B cell (primary cell): Measurements from ENCODE around the gene ADCY3. TPM values are rescaled to one million over a fixed set of nuclear protein-coding genes. Genes with fewer than 3 reads are reported as not detected.

Experiments used
- ATAC-seq: fragments of 200-7000 bp; cut with Tn5 transposase; one replicate; pipeline ENCODE4 v1.10.0; 2021; ENCODE audit warnings: low read depth, mild to moderate bottlenecking, moderate number of reproducible peaks, moderate library complexity
- CTCF ChIA-PET: fragments of 350-600 bp; sonication (Branson Sonifier 250); formaldehyde crosslinking; loops from one replicate; lab custom pipeline; 2021; ENCODE audit warnings: antibody characterized with exemption, inconsistent platforms; lab: Charles Lee
- POLR2A ChIA-PET: fragments of 350-600 bp; sonication (Branson Sonifier 250); formaldehyde crosslinking; loops from one replicate; lab custom pipeline; 2021; ENCODE audit warnings: antibody characterized with exemption; lab: Charles Lee
- DNase-seq: peaks from one replicate; pipeline ENCODE4 v3.0.0; 2013
- H2AFZ ChIP-seq: 2 replicates; pipeline ENCODE4 v1.6.1; 2012; ENCODE audit warnings: mild to moderate bottlenecking, low read depth, low read length; ENCODE audit not compliant: insufficient read depth, poor library complexity, severe bottlenecking
- H3K27ac ChIP-seq, 2 donors: 1 replicate in 1 of 2; 2 replicates in 1 of 2; pipeline ENCODE4 v1.5.1; 2012 to 2013; ENCODE audit warnings: low read length in 2 of 2, mild to moderate bottlenecking in 2 of 2, moderate library complexity in 1 of 2
- H3K27me3 ChIP-seq, 4 experiments: fragments of 200-600 bp in 1 of 4; sonication (generic) in 1 of 4; replicated peaks in 1 of 4; 1 replicate in 2 of 4; 2 replicates in 2 of 4; pipeline versions ENCODE4 v1.6.1 to v1.7.0; 2013 to 2016; ENCODE audit warnings: low read length in 3 of 4, mild to moderate bottlenecking in 2 of 4, mixed read lengths in 1 of 4, moderate library complexity in 1 of 4; ENCODE audit not compliant: insufficient read depth in 4 of 4, control insufficient read depth in 3 of 4; ENCODE audit errors: control extremely low read depth in 1 of 4
- H3K36me3 ChIP-seq, 2 experiments: replicated peaks in 1 of 2; 1 replicate in 1 of 2; 2 replicates in 1 of 2; pipeline versions ENCODE4 v1.6.1 to v1.7.1; 2013; ENCODE audit warnings: low read length in 1 of 2; ENCODE audit not compliant: insufficient read depth in 2 of 2, control insufficient read depth in 1 of 2; ENCODE audit errors: control extremely low read depth in 1 of 2, extremely low read depth in 1 of 2
- H3K4me1 ChIP-seq, 2 donors: fragments of 200-600 bp in 1 of 2; sonication (generic) in 1 of 2; 1 replicate in 1 of 2; 2 replicates in 1 of 2; pipeline versions ENCODE4 v1.5.1 to v1.6.1; 2013 to 2017; ENCODE audit warnings: low read length in 2 of 2; ENCODE audit not compliant: control insufficient read depth in 2 of 2, insufficient read depth in 2 of 2
- H3K4me2 ChIP-seq: replicated peaks from 2 replicates; pipeline ENCODE3; 2012; ENCODE audit warnings: mild to moderate bottlenecking, low read depth, low read length; ENCODE audit not compliant: poor library complexity, severe bottlenecking
- H3K4me3 ChIP-seq, 5 experiments: fragments of 200-600 bp in 1 of 5; sonication (generic) in 1 of 5; 1 replicate in 3 of 5; 2 replicates in 2 of 5; pipeline versions ENCODE4 v1.5.1 to v1.7.0; 2011 to 2016; ENCODE audit warnings: low read length in 4 of 5, mild to moderate bottlenecking in 4 of 5, low read depth in 2 of 5, control low read depth in 1 of 5, moderate library complexity in 1 of 5; ENCODE audit not compliant: insufficient read depth in 1 of 5; ENCODE audit errors: control extremely low read depth in 1 of 5, extremely low read depth in 1 of 5
- H3K79me2 ChIP-seq: fragments of 200-600 bp; sonication (generic); one replicate; pipeline ENCODE4 v1.6.0; 2016; ENCODE audit warnings: low read length; ENCODE audit not compliant: control insufficient read depth, insufficient read depth
- H3K9ac ChIP-seq: fragments of 200-600 bp; sonication (generic); 2 replicates; pipeline ENCODE4 v1.6.1; 2017; ENCODE audit warnings: mild to moderate bottlenecking, low read length, moderate library complexity
- H3K9me3 ChIP-seq, 3 donors: one replicate each; pipeline versions ENCODE4 v1.6.1 to v1.7.1; 2013; ENCODE audit warnings: low read length in 2 of 3; ENCODE audit not compliant: control insufficient read depth in 2 of 3, insufficient read depth in 1 of 3; ENCODE audit errors: control extremely low read depth in 1 of 3
- H4K20me1 ChIP-seq: 2 replicates; pipeline ENCODE4 v1.6.0; 2012; ENCODE audit warnings: mild to moderate bottlenecking, low read length; ENCODE audit not compliant: insufficient read depth, control insufficient read depth, poor library complexity, severe bottlenecking
- H3K27ac Mint-ChIP-seq: one replicate; pipeline ENCODE4 v1.8.0; 2021; ENCODE audit warnings: mixed read lengths
- H3K27me3 Mint-ChIP-seq: one replicate; pipeline ENCODE4 v1.8.0; 2021; ENCODE audit warnings: mixed read lengths
- H3K4me1 Mint-ChIP-seq: one replicate; pipeline ENCODE4 v1.8.0; 2021; ENCODE audit warnings: mixed read lengths
- H3K4me3 Mint-ChIP-seq: one replicate; pipeline ENCODE4 v1.8.0; 2021; ENCODE audit warnings: mixed read lengths
- H3K9me3 Mint-ChIP-seq: one replicate; pipeline ENCODE4 v1.8.0; 2022; ENCODE audit warnings: mixed read lengths; ENCODE audit not compliant: insufficient read depth
- EZH2 ChIP-seq: IDR thresholded peaks from 2 replicates; pipeline ENCODE4 v1.6.1; 2012; ENCODE audit warnings: borderline replicate concordance, low read depth, mild to moderate bottlenecking, moderate library complexity, low read length; ENCODE audit not compliant: insufficient read depth, poor library complexity, severe bottlenecking
- WGBS: methylation state at CpG from one replicate; pipeline ENCODE4 v1.1.5; 2013; ENCODE audit warnings: missing lambda C conversion rate; ENCODE audit not compliant: insufficient coverage; 5-methylcytosine and 5-hydroxymethylcytosine counted together
- intact Hi-C: fragments of 100-400 bp; cut with micrococcal nuclease; formaldehyde crosslinking; loops from one replicate; pipeline ENCODE4 v1.10.0; 2022
- polyA plus RNA-seq: library from polyadenylated mRNA; depleted of rRNA; stranded (reverse); fragments of >200 nt; gene quantifications from 2 replicates; pipeline ENCODE4 v1.2.3, GENCODE V29; 2012
- total RNA-seq, 2 donors: library from RNA; stranded (reverse); fragments of 120-200 nt in 1 of 2; gene quantifications; 1 replicate in 1 of 2; 2 replicates in 1 of 2; pipeline versions ENCODE4 v1.2.3 to v1.2.4, GENCODE V29; 2013 to 2022
- TF ChIP-seq, protein P1 (sequence below): fragments of 200-600 bp; IDR thresholded peaks from one replicate; pipeline ENCODE4 v1.8.0; 2022; ENCODE audit warnings: antibody characterized with exemption, mild to moderate bottlenecking

ADCY3 gene
- total and polyA plus RNA-seq, 2 donors (not counting 1 experiment from before 2014, with no cell fraction given): 48.4 to 73.0 TPM

- Histone ChIP-seq H3K4me2 (no peak overlapping the region), H3K4me3 (no peak overlapping the region), H3K27me3 (no peaks in the 10 kb centered on the region), H4K20me1 (no peaks in the 10 kb centered on the region), H3K9me3 (peaks cover 2 to 13% (median 7%) of the 10 kb centered on the region in 3 donors), H3K36me3 (peaks cover 21 to 74% of the 10 kb centered on the region in 2 experiments), H3K9ac (no peak overlapping the region), H3K4me1 (no peaks in the 10 kb centered on the region), H2AFZ (no peak overlapping the region), H3K79me2 (no peaks in the 10 kb centered on the region), H3K27ac (no peak overlapping the region)
- H3K9me3 Mint-ChIP-seq: peaks cover 11% of the 10 kb centered on the region
- ChIA-PET CTCF (no interaction called here), POLR2A (no interaction called here)
- TF ChIP-seq, protein P1, sequence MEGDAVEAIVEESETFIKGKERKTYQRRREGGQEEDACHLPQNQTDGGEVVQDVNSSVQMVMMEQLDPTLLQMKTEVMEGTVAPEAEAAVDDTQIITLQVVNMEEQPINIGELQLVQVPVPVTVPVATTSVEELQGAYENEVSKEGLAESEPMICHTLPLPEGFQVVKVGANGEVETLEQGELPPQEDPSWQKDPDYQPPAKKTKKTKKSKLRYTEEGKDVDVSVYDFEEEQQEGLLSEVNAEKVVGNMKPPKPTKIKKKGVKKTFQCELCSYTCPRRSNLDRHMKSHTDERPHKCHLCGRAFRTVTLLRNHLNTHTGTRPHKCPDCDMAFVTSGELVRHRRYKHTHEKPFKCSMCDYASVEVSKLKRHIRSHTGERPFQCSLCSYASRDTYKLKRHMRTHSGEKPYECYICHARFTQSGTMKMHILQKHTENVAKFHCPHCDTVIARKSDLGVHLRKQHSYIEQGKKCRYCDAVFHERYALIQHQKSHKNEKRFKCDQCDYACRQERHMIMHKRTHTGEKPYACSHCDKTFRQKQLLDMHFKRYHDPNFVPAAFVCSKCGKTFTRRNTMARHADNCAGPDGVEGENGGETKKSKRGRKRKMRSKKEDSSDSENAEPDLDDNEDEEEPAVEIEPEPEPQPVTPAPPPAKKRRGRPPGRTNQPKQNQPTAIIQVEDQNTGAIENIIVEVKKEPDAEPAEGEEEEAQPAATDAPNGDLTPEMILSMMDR: no peak
- TF ChIP-seq EZH2: no peak
- H3K4me3 Mint-ChIP-seq: no peak overlapping the region
- H3K27me3 Mint-ChIP-seq: no peaks in the 10 kb centered on the region
- H3K4me1 Mint-ChIP-seq: no peaks in the 10 kb centered on the region
- intact Hi-C loops: no loop called here
- WGBS: 92% methylated on average over 2 of the region's 3 CpGs
- H3K27ac Mint-ChIP-seq: no peak overlapping the region
- DNase-seq (no peak), ATAC-seq (no peak)
Observed at GRCh38 chr2:24958411-24958935, 38.4 kb upstream of the ADCY3 start.

DNA sequence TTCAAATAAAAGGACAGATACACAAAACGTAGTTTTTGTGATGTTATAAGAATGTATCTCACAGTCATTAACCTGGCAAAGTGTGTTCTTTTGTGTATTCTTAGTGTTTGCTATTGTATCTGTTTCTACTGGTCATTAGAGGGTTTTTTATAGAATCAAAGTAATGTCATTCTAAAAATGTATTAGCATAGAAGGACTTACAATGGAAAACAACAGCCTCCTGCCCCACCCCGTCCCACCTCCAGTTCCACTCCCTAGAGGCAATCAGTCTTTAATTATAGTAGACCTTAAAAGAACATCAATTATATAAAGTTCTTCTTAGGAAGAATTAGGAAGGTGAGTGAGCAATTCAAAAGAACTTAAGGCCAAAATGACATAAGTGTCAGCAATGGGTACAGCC lies 37.9 kb upstream of the ADCY3 start:
- intact Hi-C loops: no loop called here
- Histone ChIP-seq H3K27ac (no peak overlapping the region), H3K4me1 (no peaks in the 10 kb centered on the region), H3K4me3 (no peak overlapping the region), H3K9me3 (peaks cover 2 to 13% (median 7%) of the 10 kb centered on the region in 3 donors), H3K9ac (no peak overlapping the region), H3K4me2 (no peak overlapping the region), H4K20me1 (no peaks in the 10 kb centered on the region), H3K27me3 (no peaks in the 10 kb centered on the region), H2AFZ (no peak overlapping the region), H3K79me2 (no peaks in the 10 kb centered on the region), H3K36me3 (peaks cover 20 to 75% of the 10 kb centered on the region in 2 experiments)
- no peaks in the 10 kb centered on the region for H3K4me1 Mint-ChIP-seq
- ATAC-seq: no peak
- H3K4me3 Mint-ChIP-seq: no peak overlapping the region
- DNase-seq: no peak
- WGBS: no CpG with 5 or more reads among the region's 2 CpGs
- ChIA-PET CTCF (no interaction called here), POLR2A (interaction anchor here (0.7 kb wide), 1 partner anchor 34 kb away, joined by 3 read pairs; no protein-coding TSS in a partner anchor)
- no peaks in the 10 kb centered on the region for H3K27me3 Mint-ChIP-seq
- H3K9me3 Mint-ChIP-seq: peaks cover 11% of the 10 kb centered on the region
- no peak for TF ChIP-seq EZH2
- TF ChIP-seq, protein P1: no peak
- H3K27ac Mint-ChIP-seq: no peak overlapping the region
